Measurements from ENCODE around the gene GCH1. TPM values are rescaled to one million over a fixed set of nuclear protein-coding genes. Genes with fewer than 3 reads are reported as not detected.

GCH1 gene
- total RNA-seq, 4 donors from 2014 or later = 24.3 to 43.4 (median 28.3) TPM

- TF ChIP-seq POLR2AphosphoS5 (IDR thresholded peaks at IDR 0.05) (no peak), CTCF (IDR thresholded peaks at IDR 0.05) (no peak), EP300 (IDR thresholded peaks at IDR 0.05; ENCODE audit: low read depth) (no peak), POLR2A (IDR thresholded peaks at IDR 0.05) (no peak)
- Histone ChIP-seq H3K4me1 (no peaks in the 10 kb centered on the region), H3K4me3 (no peak overlapping the region), H3K9me3 (no peaks in the 10 kb centered on the region), H3K27ac (no peak overlapping the region), H3K27me3 (no peaks in the 10 kb centered on the region), H3K36me3 (no peaks in the 10 kb centered on the region)
- intact Hi-C loops (cut with DNase I; ENCODE audit: low total_unique reads) (no loop called here), in situ Hi-C loops (cut with MboI; ENCODE audit: low pct_ligation_motif_present in 1 of 4, low pct_unique_long_range_greater_than_20kb in 1 of 4, low sequenced_read_pairs in 3 of 4) (no loop called here)
- DNase-seq = no peak
- WGBS, 2 donors (ENCODE audit: low coverage in 1 of 2) = 79 to 87% methylated on average over 8 to 10 of the region's 10 CpGs
These were observed 96.0 kb downstream of the GCH1 start for GRCh38 chr14:54806616-54807015.

DNA sequence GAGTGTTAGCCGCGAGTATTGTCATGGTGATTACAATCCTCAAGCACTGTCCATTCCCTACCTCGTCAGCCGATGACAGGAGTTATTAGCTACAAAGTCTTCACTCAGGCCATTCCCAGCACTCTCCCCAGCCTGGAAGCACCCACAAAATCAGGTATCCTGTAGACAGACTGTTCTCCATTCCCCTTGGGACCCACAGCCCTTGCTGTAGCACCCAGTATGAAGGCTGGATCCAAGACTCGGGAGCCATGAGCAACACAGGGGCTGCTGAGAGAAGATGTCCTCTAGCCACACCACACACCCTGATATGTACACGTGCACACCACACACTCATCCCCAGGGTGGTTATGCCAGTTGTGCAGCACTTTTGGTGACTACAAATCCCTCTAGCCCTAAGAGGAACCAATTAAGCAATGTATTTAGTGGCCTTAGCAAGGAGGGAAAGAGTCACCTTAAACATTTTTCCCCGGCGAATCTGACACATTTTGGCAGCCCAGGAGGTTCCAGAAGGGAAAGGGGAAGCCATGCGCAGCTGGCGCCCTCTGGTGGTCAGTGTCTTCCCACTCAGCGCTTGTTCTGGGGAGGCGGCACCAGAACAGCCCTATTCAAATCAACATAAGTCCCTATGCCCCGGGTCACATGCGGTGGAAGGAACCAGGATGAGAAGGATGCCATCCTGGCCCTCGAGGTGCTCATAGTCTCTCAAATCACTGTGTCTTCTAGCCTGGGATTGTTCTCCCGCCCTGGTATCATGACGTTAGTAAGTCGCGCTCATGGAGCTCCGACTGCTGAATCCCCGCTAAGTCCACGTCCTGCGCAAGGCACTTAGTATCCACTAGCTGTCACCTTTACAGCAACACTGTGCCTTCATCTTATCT lies 96.9 kb downstream of the GCH1 start:
- in situ Hi-C loops (cut with MboI; ENCODE audit: low pct_ligation_motif_present in 1 of 4, low pct_unique_long_range_greater_than_20kb in 1 of 4, low sequenced_read_pairs in 3 of 4) = no loop called here
- peak; percentile 80 for DNase-seq
- intact Hi-C loops (cut with DNase I; ENCODE audit: low total_unique reads) = no loop called here
- Histone ChIP-seq H3K4me1 (no peaks in the 10 kb centered on the region), H3K9me3 (no peaks in the 10 kb centered on the region), H3K4me3 (no peak overlapping the region), H3K27me3 (no peaks in the 10 kb centered on the region), H3K27ac (no peak overlapping the region), H3K36me3 (no peaks in the 10 kb centered on the region)
- TF ChIP-seq POLR2A (IDR thresholded peaks at IDR 0.05) = no peak
- TF ChIP-seq CTCF (IDR thresholded peaks at IDR 0.05) = peak; percentile 81 to 96 (median 93)
- TF ChIP-seq POLR2AphosphoS5 (IDR thresholded peaks at IDR 0.05) = no peak
- 42% methylated on average over 3 to 23 of the region's 23 CpGs for WGBS, 2 donors (ENCODE audit: low coverage in 1 of 2)

- DNase-seq = no peak
- intact Hi-C loops (cut with DNase I; ENCODE audit: low total_unique reads) = no loop called here
- no peaks in the 10 kb centered on the region for H3K4me1 ChIP-seq
- H3K9me3 ChIP-seq = no peaks in the 10 kb centered on the region
- 40 to 77% methylated on average over 1 to 6 of the region's 6 CpGs for WGBS, 2 donors (ENCODE audit: low coverage in 1 of 2)
- H3K4me3 ChIP-seq = no peak overlapping the region
- in situ Hi-C loops (cut with MboI; ENCODE audit: low pct_ligation_motif_present in 1 of 4, low pct_unique_long_range_greater_than_20kb in 1 of 4, low sequenced_read_pairs in 3 of 4) = no loop called here
- no peaks in the 10 kb centered on the region for H3K27me3 ChIP-seq
- H3K27ac ChIP-seq = no peak overlapping the region
- H3K36me3 ChIP-seq = no peaks in the 10 kb centered on the region
- TF ChIP-seq POLR2A (IDR thresholded peaks at IDR 0.05) (no peak), EP300 (IDR thresholded peaks at IDR 0.05; ENCODE audit: low read depth) (no peak), CTCF (IDR thresholded peaks at IDR 0.05) (no peak), POLR2AphosphoS5 (IDR thresholded peaks at IDR 0.05) (no peak)
These were observed 97.6 kb downstream of the GCH1 start for GRCh38 chr14:54805070-54805444.

GRCh38 chr14:54804538-54805041 lies 98.0 kb downstream of the GCH1 start:
- intact Hi-C loops (cut with DNase I; ENCODE audit: low total_unique reads) = no loop called here
- no peaks in the 10 kb centered on the region for H3K4me1 ChIP-seq
- WGBS, 2 donors (ENCODE audit: low coverage in 1 of 2) = 91% methylated on average over 16 of the region's 16 CpGs; no CpG with 5 or more reads in 1 of the 2 donors

More at GRCh38 chr14:54804538-54805041, 98.0 kb downstream of the GCH1 start:
- Histone ChIP-seq H3K27ac (no peak overlapping the region), H3K36me3 (no peaks in the 10 kb centered on the region), H3K4me3 (no peak overlapping the region), H3K27me3 (no peaks in the 10 kb centered on the region), H3K9me3 (no peaks in the 10 kb centered on the region)
- in situ Hi-C loops (cut with MboI; ENCODE audit: low pct_ligation_motif_present in 1 of 4, low pct_unique_long_range_greater_than_20kb in 1 of 4, low sequenced_read_pairs in 3 of 4) = no loop called here
- no peak for TF ChIP-seq POLR2AphosphoS5 (IDR thresholded peaks at IDR 0.05)
- TF ChIP-seq CTCF (IDR thresholded peaks at IDR 0.05) = no peak
- TF ChIP-seq POLR2A (IDR thresholded peaks at IDR 0.05) = no peak
- TF ChIP-seq EP300 (IDR thresholded peaks at IDR 0.05; ENCODE audit: low read depth) = no peak
- DNase-seq = no peak

Data from transverse colon (tissue), 4 donors.